NOMO-1 (cell line): ENCODE results near the gene DDX27.
"Not testable (repeated sequence)": the region's sequence is repeated elsewhere in the genome, so short reads cannot be mapped to it uniquely, and the experiment has no call there.

Experiments used
- DNase-seq, 2 experiments: peaks; one replicate each; lab custom pipeline; 2025; ENCODE audit not compliant: unreplicated experiment in 2 of 2; lab: John Stamatoyannopoulos, UW

DDX27 gene

DNA sequence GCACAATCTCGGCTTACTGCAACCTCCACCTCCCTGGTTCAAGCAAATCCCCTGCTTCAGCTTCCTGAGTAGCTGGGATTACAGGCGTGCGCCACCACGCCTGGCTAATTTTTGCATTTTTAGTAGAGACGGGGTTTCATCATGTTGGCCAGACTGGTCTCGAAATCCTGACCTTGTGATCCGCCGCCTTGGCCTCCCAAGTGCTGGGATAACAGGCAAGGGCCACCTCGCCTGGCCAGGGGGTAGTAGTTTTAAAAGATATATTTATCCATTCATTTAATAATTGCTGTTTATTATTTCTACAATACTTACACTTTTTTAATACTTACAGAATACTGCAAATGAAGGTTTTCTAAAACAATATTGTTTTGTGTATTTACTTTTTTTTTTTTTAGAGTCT is 15.5 kb upstream of the DDX27 start:
- DNase-seq = no peak

DNA sequence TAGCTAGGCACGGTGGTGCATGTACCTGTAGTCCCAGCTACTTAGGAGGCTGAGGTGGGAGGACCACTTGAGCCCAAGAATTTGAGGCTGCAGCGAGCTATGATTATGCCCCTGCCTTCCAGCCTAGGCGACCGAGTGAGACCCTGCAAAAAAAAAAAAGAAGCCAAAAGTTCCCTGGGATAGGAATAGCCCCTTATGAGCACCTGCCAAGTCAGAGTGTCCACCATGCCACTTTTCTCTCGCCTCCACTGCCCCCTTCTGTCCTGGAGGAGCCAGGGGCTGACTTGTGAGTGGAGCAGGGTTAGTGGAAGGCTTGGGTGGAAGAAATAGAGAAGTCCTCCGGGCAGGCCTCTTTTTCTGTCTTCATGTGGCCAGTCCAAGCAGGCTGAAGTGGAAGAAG is 12.1 kb upstream of the DDX27 start:
- DNase-seq = no peak

DNA sequence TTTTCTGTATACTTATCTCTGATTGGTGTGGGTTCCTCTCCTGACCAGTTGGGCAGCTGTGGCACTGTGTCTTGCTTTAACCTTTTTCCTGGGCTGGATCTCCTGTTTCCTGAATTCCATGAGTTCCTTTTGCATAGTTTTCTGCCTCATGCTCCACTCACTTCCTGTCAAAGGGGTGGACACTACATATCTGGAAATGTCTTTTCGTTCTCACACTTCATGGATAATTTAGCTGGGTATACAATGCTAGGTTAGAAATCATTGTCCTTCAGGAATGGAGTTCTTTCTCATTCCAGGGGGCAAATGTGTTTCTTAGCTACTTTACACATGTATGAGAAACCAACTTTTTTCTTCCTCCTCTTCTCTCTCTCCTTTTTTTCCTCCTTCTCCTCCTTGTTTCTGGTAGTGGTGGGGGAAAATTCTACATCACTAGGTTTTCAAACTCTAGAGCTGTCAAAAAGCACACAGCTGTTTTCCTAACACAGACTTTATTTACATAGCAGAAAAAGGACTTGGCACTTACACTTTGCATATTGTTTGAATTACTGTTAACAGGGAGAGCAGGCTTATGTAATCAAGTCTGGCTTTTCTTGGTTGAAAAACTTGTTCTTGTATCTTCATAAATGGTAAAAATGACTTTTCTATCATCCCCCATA is 9.0 kb upstream of the DDX27 start:
- no peak for DNase-seq

DNA sequence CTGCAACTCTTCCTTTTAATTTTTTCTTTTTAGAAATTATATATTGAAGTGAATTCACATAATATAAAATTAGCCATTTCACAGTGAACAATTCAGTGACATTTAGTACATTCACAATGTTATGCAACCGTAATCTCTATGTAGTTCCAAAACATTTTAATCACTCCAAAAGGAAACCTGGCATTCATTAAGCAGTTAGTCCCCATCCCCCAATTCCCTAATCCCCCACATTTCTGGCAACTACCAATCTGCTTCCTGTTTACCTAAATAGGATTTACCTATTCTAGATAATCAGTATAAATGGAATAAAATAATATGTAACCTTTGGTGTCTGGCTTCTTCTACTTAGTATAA is 8.5 kb upstream of the DDX27 start:
- no peak for DNase-seq

DNA sequence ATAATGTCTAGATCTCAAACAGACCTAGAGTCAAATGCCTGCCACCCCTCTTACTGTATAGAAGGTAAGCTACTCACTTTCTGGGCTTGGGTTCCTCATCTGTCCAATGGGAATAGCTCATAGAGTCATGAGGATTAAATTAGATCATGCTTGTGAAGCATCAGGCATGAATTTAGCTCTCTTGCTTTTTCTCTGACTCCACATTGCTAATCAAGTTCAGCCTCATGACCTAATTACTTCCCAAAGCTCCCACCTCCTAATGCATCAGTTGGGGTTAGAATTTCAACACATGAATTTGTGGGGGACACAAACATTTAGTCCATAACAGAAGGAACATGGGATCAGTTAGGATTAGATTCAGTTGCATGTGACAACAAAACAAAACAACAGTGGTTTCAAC is 4.6 kb upstream of the DDX27 start:
- no peak for DNase-seq

DNA sequence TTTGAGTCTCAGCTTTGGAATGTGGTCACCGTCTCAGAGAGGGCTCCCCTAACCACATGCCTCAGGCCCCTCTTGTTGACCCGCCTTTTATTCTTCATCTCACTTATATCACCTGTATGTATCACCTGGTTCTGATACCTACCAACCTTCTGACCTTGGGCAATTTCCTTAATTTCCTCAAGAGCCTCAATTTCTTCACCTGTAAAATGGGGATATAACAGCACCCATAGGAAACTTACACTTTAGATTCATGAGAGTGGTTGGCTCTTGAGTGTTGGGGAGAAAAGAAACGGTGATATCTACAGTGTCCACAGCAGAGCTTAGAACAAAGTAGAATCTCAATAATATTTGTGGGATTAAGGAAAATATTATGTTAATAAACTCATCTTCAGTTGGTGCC is 4.0 kb upstream of the DDX27 start:
- DNase-seq = no peak

DNA sequence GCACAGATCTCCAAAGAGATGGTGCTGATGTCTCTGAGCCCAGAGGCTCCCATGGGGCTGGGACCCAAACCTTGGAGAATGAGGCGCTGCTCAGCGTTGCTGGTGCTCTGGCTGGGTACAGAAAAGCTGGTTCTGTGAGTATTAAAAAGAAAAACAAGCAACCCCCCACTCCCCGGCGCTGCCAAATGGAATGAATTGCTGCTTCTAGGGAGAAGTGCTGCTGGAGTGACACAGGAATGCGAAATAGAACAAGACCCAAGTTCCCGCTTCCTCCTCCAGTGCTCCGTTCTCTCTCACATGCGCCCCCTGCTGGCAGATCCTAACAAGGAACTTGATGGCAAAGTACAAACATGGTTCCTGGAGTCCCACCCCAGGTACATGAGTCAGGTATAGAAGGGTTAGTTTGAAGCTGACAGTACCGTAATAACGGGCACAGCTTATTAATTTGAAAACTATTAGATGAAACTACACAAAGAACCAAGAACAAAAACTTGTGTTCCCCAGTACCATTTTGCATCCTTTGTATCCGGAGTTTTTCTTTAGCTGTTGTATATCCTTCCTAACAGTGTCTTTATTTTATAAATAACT is 2.1 kb upstream of the DDX27 start:
- DNase-seq = peak; percentile 56 to 78

DNA sequence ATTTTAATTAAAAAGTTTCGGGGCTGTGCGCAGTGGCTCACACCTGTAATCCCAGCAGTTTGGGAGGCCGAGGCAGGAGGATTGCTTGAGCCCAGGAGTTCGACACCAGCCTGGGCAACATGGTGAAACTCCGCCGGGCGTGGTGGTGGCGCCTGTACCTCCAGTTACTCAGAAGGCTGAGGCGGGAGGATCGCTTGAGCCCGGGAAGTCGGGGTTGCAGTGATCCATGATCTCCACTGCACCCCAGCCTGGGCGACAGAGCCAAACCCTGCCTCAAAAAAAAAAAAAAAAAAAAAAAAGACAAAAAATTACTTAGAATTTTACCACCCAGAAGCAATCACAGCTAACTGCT is 501 bp upstream of the DDX27 start:
- not testable (repeated sequence) for DNase-seq

DNA sequence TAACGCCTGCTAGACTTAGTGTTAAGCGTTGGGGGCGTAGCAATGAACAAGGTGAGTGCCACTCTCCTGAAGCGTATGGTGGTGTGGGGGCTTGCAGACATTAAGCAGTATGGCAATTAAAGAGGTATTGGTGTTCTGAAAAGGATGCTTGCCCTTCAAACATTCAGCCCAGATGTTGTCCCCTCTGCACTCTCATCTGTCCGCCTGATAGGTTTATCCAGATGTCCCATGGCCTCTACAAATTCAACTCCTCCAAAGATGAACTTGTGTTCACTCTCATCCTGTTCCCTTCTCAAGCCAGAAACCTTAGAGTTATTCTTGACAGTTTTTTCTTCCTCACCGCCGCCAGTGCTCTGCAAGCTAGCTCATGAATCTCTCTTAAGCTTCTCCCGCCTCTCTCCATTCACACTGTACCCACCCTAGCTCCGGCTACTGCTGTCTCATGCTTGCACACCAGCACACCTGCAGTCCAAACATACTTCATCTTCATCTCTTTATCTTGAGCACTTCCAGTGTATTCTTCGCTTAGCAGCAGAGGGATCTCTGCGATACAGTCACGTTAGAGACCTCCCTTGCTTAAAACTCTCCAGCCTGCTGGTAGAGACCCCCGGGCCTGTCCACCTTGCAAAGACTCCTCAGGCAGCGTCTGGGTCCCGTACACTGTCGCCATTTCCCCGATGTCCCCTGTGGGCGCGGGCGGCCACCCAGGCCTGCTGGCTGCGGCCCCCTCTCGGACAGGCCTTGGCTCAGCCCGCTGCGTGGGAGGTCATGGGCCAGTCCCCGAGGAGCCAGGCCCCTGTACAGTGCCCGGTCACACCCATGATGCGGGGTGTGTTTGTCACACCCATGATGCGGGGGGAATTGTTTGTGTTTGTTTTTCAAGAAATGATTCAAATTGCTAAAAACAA is 962 bp downstream of the DDX27 start:
- no peak for DNase-seq

DNA sequence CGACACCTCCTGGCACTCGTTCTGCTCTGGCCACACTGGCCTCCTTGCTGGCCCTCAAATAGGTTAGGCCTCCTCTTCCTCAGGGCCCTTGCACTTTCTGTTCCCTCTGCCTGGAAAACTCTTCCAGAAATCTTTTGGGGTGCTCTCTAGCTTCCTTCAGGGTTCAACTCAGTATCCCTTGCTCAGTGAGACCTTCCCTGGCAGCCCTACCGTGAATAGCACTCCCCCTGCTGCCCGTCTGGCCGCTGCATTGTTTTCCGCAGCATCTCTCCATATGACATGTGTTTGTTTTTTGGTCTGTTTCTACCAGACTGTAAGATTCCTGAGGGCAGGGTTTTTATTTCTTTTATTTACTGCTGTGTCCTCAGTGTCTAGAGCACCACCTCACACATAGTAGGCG is 6.7 kb downstream of the DDX27 start:
- DNase-seq = no peak

DNA sequence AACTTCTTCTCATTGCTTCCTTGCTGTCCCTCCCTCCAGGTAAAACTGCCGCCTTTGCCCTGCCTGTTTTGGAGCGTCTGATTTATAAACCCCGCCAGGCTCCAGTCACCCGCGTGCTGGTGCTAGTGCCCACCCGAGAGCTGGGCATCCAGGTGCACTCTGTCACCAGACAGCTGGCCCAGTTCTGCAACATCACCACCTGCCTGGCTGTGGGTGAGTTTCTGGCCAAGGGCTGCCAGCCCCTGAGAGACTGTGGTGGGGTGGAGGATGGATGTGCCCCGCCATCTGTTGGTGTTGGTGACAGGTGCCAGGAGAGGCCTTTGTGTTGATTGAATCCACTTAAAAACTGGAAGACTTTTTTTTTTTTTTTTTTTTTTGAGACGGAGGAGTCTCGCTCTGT is 9.5 kb downstream of the DDX27 start:
- DNase-seq = no peak

DNA sequence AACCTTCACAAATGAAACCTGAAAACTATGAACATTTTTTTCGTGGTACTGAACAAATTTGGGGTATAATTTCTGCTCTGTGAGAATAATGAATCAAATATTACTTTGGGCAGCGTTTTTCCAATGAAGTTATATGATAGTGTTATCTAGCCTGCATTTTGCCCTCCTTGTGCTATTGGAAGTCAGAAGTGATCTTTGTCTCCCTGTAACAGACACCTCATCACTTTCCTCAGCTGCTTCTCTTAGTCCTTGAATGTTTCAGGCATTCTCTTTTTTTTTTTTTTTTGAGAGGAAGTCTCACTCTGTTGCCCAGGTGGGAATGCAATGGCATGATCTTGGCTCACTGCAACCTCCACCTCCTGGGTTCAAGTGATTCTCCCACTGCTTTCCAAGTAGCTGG is 10.2 kb downstream of the DDX27 start:
- DNase-seq = no peak

DNA sequence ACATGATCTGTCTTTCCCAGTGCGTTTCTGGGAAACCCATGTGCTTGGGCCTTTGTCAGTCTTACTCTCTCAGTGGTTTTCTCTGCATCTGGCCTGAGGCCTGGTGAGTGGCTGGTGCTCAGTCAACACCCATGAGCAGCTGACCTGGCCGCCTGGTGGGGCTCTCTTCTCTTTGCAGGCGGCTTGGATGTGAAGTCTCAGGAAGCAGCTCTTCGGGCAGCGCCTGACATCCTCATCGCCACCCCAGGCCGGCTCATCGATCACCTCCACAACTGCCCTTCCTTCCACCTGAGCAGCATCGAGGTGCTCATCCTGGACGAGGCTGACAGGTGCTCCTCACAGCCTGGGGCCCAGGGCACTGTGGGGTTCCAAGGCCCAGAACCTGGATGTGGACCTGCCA is 10.8 kb downstream of the DDX27 start:
- DNase-seq = no peak

DNA sequence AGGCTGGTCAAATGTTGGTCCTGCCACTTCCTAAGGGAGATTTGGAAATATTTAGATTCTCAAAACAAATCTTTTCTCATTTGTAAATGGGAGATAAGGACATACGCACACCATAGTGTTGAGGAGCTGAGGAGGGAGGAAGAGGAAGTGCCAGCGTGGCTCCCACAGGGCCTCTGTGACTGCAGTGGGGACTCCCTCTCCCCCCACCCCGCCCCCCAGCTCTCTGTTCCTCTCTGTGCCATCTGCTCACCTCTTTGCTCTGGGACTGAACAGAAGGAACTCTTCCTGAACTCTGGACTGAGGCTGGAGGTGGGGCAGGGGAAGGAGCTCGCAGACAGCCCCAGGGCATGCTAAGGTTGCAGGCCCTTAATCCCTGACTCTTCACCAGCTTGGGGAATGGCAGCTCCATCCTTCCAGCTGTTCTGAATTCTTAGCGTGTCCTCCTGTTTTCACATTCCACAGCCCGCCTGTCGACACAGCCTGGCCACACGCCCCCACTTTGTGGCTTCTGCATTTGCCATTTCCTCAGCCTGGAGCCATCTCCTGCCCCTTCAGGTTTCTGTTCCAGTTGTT is 11.4 kb downstream of the DDX27 start:
- peak; percentile 58 to 80 for DNase-seq

DNA sequence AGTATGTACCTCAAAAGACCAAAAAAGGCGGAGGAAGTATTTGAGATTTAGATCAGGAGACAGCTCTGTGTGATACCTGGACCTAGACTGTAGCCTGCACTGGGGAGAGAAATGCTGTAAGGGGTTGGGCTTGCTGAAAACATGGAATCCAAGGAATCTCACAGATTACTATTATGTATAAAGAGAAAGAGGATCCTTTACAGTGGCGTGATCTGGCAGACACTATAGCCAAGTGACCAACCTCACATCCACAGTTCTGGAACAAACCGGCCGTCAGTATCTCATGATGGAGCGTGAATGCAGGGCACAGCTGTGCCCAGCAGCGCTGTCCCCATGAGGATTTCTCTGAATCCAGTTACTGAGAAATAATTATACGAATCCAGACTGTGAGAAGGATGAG is 12.3 kb downstream of the DDX27 start:
- no peak for DNase-seq

DNA sequence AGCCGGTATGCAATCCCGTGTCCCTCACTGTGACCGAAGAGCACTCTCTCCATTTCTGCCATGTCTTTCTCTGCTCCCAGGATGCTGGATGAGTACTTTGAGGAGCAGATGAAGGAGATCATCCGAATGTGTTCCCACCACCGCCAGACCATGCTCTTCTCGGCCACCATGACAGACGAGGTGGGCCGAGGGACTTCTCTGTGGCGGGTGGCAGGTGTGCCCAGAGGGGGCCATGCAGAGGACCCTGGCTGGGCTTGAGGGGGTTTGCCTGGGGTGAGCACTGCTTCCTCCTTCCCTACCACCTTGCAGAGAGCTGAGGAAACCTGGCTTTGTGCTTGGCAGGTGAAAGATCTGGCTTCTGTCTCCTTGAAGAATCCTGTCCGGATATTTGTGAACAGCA is 14.0 kb downstream of the DDX27 start:
- no peak for DNase-seq

DNA sequence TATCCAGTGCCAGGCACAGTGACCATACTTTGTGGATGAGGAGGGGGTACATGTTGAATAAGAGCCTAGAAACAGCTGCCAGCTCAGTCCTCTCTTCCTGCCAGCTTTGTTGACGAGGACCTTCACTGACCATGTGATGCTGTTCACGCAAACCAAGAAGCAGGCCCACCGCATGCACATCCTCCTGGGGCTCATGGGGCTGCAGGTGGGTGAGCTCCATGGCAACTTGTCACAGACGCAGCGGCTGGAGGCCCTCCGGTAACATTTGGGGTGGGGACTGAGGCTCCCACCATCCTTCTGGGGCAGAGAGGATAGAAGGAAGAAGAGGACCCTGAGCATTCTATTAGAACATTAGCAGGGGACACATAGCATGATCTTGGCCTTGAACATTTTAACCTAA is 15.6 kb downstream of the DDX27 start:
- no peak for DNase-seq

DNA sequence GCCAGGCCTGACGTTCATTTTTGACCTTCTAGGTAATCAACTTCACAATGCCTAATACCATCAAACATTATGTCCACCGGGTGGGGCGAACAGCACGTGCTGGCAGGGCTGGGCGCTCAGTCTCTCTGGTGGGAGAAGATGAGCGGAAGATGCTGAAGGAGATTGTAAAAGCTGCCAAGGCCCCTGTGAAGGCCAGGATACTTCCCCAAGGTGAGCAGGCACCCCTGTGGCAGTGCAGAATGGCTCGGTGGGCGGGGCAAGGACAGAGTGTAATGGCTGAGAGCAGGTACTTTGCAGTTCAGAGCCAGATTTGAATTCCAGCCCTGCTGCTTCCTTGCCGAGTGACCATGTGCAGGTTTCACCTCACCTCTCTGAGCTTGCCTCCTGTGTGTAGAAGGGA is 17.1 kb downstream of the DDX27 start:
- no peak for DNase-seq

DNA sequence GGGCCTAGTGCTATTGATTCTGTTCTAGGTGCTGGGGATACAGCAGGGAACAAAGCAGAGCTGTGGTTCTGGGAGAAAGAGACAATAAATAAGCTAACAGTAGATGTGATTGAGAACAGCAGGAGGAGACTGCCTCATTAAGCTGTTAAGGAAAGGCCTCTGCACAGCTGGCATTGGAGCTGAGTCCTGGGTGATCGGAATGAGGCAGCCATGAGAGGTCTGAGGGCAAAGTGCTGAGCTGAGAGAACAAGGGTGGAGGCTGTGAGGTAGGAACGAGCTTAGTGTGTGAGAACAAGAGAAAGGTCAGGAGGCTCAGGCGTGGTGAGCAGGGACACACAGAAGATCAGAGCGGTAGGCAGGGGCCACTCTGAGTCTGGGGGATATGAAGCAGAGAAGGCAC is 18.3 kb downstream of the DDX27 start:
- DNase-seq = no peak

DNA sequence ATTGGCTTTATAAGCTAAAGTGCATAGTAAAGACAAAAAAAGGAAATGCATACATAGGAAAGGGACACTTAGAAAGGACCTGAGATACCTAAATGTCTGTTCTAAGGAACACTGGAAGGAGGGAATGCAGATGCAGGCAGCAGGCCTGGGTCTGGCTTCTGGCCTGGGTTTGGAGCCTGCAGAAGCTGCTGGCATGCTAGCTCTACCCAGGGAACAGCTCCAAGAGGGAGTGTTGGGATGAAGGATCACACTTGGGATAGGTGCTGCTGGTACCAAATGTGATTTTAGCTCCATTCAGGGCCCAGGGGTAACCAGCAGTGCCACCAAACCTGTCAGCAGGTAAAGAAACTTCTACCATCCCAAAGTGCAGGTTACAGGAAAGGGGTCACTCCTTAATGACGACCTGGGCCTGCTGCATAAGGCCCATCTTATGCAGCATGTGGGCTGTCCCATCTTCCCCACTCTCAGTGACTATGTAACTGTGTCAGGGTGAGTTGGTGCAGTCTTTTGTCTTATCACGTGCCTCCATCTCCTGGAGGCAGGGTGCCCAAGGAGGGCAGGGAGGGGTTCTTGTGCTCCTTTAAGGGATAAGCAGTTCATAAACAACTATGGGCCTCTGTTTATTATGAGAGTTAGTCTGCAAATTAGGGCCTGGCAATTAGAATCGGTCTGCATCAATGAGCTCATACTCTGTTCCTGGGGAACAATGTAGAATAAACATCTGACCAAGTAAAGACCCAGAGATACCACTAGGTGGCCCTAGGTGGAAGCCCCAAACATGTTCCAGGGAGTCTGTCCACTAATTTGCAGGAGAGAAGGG is 26.9 kb downstream of the DDX27 start:
- peak in 1 of 2 experiments; percentile 22 for DNase-seq

DNA sequence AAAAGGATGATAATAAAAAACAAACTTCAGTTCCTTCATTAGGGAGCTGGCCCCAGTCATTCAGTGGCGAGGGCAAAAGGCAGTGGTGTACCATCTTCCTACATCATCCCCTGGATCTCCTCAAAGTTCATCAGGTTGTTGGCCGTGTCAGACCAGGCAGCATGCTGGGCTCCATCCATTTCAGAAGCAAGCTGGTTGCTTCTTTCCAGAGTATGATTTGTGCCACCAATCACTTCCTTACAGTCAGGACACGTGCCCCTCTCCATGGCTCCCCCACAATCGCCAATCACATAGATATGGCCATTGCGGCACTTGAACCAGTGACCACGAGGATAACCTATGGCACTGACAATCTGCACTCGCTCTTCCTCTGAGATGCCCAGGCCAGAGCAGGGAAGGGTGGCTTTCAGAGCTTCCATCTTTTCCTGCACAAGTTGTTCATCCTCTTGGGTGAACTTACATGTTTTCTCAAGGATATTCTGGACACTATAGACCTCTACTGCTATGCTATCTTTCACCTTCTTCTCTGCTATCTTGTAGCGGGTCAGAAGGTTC is 28.0 kb downstream of the DDX27 start:
- DNase-seq = no peak
